ENCODE results near the gene H19.

The H19 gene

DNA sequence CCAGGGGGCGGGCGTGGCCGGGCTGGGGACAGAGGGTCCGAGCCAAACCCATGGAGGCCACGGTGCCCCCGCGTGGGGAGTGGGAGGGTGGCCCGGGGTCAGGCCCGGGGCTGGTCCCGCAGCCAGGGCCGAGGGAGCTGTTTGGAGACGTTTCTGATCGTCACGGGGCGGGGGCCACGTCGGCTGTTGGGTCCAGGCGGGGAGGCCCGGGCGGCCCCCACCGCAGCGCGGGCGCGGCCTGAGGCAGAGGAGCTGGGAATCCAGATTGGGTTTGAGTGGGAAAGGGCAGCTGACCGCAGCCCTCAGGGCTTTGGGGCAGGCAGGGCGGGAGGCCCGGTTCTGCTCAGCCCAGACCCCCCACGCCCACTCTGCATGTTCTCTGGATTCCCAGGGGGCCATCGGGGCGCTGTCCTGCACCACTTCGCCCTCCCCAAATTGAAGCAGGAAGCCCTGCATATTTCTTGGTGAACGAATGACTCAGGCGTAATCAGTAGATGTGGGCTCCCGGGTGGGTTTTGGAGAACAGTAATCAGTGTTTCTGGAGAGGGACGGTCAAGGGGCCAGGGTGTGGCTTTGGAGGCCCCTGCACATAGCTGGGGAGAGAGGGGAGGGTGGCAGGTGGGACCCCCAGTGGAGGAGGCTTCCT, 49.9 kb downstream of the H19 start:
- DNase-seq, result no peak

GRCh38 chr11:1946812-1947484, 50.7 kb downstream of the H19 start, which contains the start of gene MRPL23:
Gene MRPL23, plus strand, starts transcription at chr11:1947332. Its CDS starts 31 bp downstream, at chr11:1947363.
- no peak for DNase-seq

Measured in hypothalamus (tissue), 51 donors.